GM10248 (cell line): Measurements from ENCODE around the gene AQP11.
"Not testable (repeated sequence)": the region's sequence is repeated elsewhere in the genome, so short reads cannot be mapped to it uniquely, and the experiment has no call there.

Source experiments
- CTCF ChIA-PET: fragments of 300-600 bp; sonication (Branson Sonifier 250); formaldehyde crosslinking; extraction: SDS; loops from one replicate; lab custom pipeline; 2021; ENCODE audit warnings: antibody characterized with exemption; lab: Yijun Ruan, JAX
- POLR2A ChIA-PET: fragments of 350-650 bp; sonication (Branson Sonifier 250); formaldehyde crosslinking; extraction: SDS; loops from one replicate; lab custom pipeline; 2020; ENCODE audit warnings: antibody characterized with exemption; lab: Yijun Ruan, JAX
- DNase-seq: peaks from one replicate; pipeline ENCODE4 v3.0.0; 2012; ENCODE audit errors: extremely low spot score
- CTCF ChIP-seq: IDR thresholded peaks from 2 replicates; pipeline ENCODE4 v1.5.1; 2012; ENCODE audit warnings: mild to moderate bottlenecking, low read depth; ENCODE audit errors: extremely low read depth, missing control alignments, control extremely low read depth

The AQP11 gene

GRCh38 chr11:77568916-77569675 is 20.7 kb upstream of the AQP11 start:
- no peak for TF ChIP-seq CTCF
- ChIA-PET CTCF (interaction anchor here (1.8 to 2.4 kb wide), 2 partner anchors 15 to 21 kb away, joined by 5 to 11 read pairs; no protein-coding TSS in a partner anchor), POLR2A (no interaction called here)
- DNase-seq = no peak

GRCh38 chr11:77569676-77570070 is 20.1 kb upstream of the AQP11 start:
- no peak for DNase-seq
- CTCF ChIA-PET = interaction anchor here (1.8 to 2.4 kb wide), 2 partner anchors 14 to 21 kb away, joined by 5 to 11 read pairs; no protein-coding TSS in a partner anchor
- no peak for TF ChIP-seq CTCF
- POLR2A ChIA-PET = no interaction called here

GRCh38 chr11:77570896-77571295 is 18.9 kb upstream of the AQP11 start:
- POLR2A ChIA-PET, CTCF ChIA-PET, DNase-seq: not testable (repeated sequence)

GRCh38 chr11:77575428-77575827 is 14.3 kb upstream of the AQP11 start:
- CTCF ChIA-PET = interaction anchor here (1.3 kb wide), 1 partner anchor 17 kb away, joined by 3 read pairs; no protein-coding TSS in a partner anchor
- DNase-seq, POLR2A ChIA-PET: not testable (repeated sequence)

GRCh38 chr11:77580712-77581337 is 8.9 kb upstream of the AQP11 start:
- TF ChIP-seq CTCF = no peak
- CTCF ChIA-PET = no interaction called here
- POLR2A ChIA-PET = no interaction called here
- no peak for DNase-seq

- DNase-seq = no peak
- CTCF ChIA-PET = interaction anchor here (0.7 to 1.2 kb wide), 2 partner anchors 9 to 41 kb away, joined by 3 read pairs; no protein-coding TSS in a partner anchor
- POLR2A ChIA-PET = interaction anchor here (1.0 kb wide), 1 partner anchor 15 kb away, joined by 4 read pairs; no protein-coding TSS in a partner anchor
- no peak for TF ChIP-seq CTCF
Observed at GRCh38 chr11:77589181-77589520, 602 bp upstream of the AQP11 start.

- peak; percentile 24 for DNase-seq
- no peak for TF ChIP-seq CTCF
- ChIA-PET CTCF (interaction anchor here (1.0 to 1.2 kb wide), 3 partner anchors 28 to 403 kb away, joined by 3 read pairs; no protein-coding TSS in a partner anchor), POLR2A (no interaction called here)
Observed at GRCh38 chr11:77590194-77590782, 535 bp downstream of the AQP11 start.
